GM12891 (cell line): Measurements from ENCODE around the gene ANKS1B.

Experiments
- DNase-seq: peaks from one replicate; pipeline ENCODE4 v3.0.0; 2011; ENCODE audit warnings: low spot score; ENCODE audit not compliant: insufficient read length
- FAIRE-seq: peaks from 2 replicates; lab custom pipeline; 2011; peaks lifted over from hg19 to GRCh38; lab: Jason Lieb, UNC
- PAX5 ChIP-seq: IDR thresholded peaks from 2 replicates; pipeline ENCODE4 v1.6.1; 2011; ENCODE audit warnings: low read length, moderate library complexity, mild to moderate bottlenecking; ENCODE audit not compliant: insufficient read depth, severe bottlenecking
- POLR2A ChIP-seq: IDR thresholded peaks from 2 replicates; pipeline ENCODE4 v1.6.1; 2011; ENCODE audit warnings: low read depth, low read length, control low read depth
- POLR2AphosphoS5 ChIP-seq: IDR thresholded peaks from 2 replicates; pipeline ENCODE4 v1.6.1; 2011; ENCODE audit warnings: low read depth, low read length, control low read depth
- POU2F2 ChIP-seq: IDR thresholded peaks from 2 replicates; pipeline ENCODE4 v1.6.1; 2011; ENCODE audit warnings: low read depth, mild to moderate bottlenecking, control low read depth, low read length, moderate library complexity
- SPI1 ChIP-seq: IDR thresholded peaks from 2 replicates; pipeline ENCODE4 v1.6.1; 2011; ENCODE audit warnings: low read depth, low read length, control low read depth
- TAF1 ChIP-seq: IDR thresholded peaks from 2 replicates; pipeline ENCODE4 v1.6.1; 2011; ENCODE audit warnings: low read depth, low read length, control low read depth

Gene ANKS1B

DNA sequence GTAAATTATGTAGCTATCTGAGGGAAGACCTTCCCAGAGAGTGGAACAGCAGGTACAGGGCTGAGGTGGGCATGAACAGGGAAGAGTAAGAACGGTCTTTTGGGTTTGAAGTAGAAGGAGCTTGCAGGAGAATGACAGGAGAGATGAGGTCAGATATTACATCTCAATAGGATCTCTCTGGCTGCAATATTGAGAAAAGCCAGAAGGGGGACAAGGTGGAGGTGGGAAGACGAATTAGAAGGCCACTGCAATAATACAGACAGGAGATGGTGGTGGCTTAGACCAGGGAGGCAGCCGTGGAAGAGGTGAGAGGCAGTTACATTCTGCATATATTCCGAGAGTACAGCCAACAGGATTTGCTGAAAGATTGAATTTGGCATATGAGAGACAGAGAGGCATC, 1029.5 kb downstream of the ANKS1B start:
- TF ChIP-seq SPI1 (no peak), POLR2A (no peak), POLR2AphosphoS5 (no peak), POU2F2 (no peak), TAF1 (no peak), PAX5 (no peak)
- FAIRE-seq, result no peak
- no peak for DNase-seq

DNA sequence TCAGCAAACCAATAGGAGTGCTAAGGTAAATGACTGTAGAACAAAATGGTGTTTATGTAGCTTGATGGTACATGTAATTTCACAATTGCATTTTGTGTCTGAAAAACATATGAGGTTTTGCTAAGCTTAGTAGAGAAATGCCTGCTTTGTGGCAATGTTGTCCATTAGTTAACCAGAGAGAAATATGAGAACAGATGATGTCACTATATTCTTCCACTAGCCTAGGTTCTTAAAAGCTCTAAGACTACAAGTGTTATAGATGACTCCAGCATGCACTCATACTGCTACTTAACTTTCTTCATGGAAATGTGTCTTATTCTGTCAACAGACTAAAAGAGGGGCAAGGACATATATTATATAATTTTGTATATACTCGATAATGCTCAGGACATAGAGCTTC, 1030.2 kb downstream of the ANKS1B start:
- FAIRE-seq (no peak), DNase-seq (no peak)
- no peak for TF ChIP-seq POLR2AphosphoS5
- no peak for TF ChIP-seq POU2F2
- no peak for TF ChIP-seq POLR2A
- TF ChIP-seq TAF1, result no peak
- TF ChIP-seq SPI1, result no peak
- no peak for TF ChIP-seq PAX5

DNA sequence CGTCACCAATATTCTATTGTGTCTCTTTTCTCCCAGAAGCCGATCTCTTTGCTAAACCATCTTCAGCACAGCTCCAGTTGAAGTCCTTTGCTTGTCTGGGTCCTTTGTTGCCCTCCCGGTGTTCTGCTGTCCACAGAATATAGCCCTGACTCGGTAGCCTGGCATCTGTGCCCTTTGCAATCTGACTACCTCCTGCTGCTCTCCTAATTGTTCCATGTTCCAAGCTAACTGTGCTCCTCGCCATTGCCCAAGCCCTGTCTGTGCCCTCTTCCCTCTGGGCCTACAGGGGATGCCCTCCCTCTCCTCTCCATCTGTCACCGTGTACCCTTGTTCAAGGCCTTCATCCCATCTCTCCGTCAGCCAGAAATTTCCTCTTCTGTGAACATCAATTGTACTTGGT, 1033.3 kb downstream of the ANKS1B start:
- FAIRE-seq (no peak), DNase-seq (no peak)
- no peak for TF ChIP-seq POLR2AphosphoS5
- no peak for TF ChIP-seq SPI1
- no peak for TF ChIP-seq TAF1
- TF ChIP-seq POLR2A, result no peak

DNA sequence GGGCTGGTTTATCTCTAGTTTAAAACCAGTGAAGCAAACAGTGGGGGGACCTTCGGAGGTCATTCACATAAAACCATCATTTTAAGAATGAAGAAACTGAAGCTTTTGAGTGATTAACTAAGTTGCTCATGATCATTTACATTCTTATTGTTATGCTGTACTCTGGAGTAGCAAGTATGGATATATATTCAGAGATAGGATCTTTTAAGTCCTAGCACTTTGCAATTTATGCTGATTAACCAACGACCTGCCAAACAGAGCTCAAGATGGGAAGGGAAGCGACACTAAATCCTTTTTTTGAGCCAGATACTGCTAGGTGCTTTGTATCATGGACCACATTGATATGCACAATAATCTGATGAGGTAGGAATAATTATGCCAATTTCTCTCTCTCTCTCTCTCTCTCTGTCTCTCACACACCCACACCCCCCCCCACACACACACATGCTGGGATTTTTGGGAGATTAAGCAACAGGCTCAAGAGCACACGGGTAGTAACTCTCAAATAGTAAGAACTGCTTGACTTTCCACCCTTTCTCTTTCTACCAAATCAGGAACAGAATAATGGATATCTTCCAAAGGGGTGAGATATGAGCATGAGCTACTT, 1036.3 kb downstream of the ANKS1B start:
- TF ChIP-seq TAF1, result no peak
- TF ChIP-seq POU2F2, result no peak
- TF ChIP-seq SPI1, result no peak
- no peak for TF ChIP-seq POLR2AphosphoS5
- TF ChIP-seq POLR2A, result no peak
- TF ChIP-seq PAX5, result no peak
- DNase-seq (no peak), FAIRE-seq (no peak)

- no peak for FAIRE-seq
- no peak for DNase-seq
- TF ChIP-seq POLR2A (no peak), PAX5 (no peak), POU2F2 (no peak), SPI1 (no peak), TAF1 (no peak), POLR2AphosphoS5 (no peak)
Observed at GRCh38 chr12:98945864-98946263, 1038.9 kb downstream of the ANKS1B start.

DNA sequence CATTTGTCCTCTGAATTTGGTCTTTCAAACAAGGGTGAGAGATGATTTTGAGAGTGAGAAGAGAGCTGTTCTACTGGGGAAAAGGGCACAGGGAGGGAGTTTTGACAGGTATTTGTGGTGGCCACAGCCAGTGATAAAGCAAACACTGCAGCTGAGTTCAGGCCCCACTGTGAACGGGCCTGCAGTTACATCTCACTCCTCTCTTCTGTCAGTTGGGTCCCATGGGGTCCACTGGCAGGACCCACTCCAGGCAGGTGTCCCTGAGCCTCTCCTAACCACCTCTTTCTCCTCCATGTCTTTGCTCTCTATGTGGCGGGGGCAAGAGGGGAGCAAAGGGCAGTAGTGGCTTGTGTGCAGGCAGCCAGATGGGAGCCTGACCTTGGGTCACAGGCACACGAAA, 1044.8 kb downstream of the ANKS1B start:
- FAIRE-seq (no peak), DNase-seq (no peak)
- no peak for TF ChIP-seq POU2F2
- TF ChIP-seq TAF1, result no peak
- no peak for TF ChIP-seq POLR2A
- TF ChIP-seq PAX5, result no peak
- no peak for TF ChIP-seq SPI1
- no peak for TF ChIP-seq POLR2AphosphoS5

DNA sequence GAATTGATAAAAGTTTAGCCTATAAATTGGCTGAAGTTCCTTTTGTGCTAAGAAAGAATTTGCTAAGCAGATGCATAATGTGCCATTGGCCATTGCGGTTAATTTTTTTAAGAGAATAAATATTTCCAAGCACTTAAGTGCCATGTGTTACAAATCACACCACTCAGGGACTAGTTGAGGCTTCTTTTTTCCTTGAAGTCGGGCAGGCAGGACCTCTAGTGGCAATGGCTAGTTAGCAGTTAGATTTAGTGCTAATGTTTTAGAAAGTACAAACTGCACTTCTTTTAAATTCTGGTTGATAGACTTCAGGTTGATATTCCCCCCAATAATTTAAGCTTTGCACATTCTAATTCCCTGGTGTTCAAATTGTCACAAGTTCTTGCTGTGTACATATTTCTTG, 1045.4 kb downstream of the ANKS1B start:
- DNase-seq (no peak), FAIRE-seq (no peak)

DNA sequence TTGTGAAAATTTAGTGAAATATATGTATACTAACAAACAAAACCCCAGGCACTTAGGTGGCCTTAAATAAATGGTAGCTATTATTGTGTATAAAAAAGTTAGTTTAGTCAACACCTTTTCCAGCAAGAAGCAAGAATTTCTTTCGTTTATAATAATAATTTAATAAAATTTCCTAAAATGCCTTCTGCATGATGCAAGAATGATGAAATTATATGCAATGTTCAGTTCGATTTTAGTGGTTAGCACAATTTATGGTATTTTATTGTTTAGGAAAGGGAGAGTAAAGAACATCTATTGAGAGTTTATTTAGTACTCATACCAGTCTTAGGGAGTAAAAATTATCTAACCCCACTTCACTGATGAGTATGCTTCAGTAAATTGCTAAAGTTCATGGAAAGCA, 1048.9 kb downstream of the ANKS1B start:
- FAIRE-seq, result no peak
- DNase-seq, result no peak
- TF ChIP-seq SPI1 (no peak), POLR2AphosphoS5 (no peak), TAF1 (no peak), PAX5 (no peak), POLR2A (no peak), POU2F2 (no peak)

More for the DNA sequence above, 1045.4 kb downstream of the ANKS1B start:
- TF ChIP-seq POLR2AphosphoS5, result no peak
- TF ChIP-seq TAF1, result no peak
- TF ChIP-seq POU2F2, result no peak
- no peak for TF ChIP-seq SPI1
- TF ChIP-seq POLR2A, result no peak
- no peak for TF ChIP-seq PAX5

- no peak for TF ChIP-seq POLR2AphosphoS5
- no peak for TF ChIP-seq TAF1
- TF ChIP-seq POU2F2, result no peak
- DNase-seq (no peak), FAIRE-seq (no peak)
Observed at GRCh38 chr12:98922871-98923270, 1061.9 kb downstream of the ANKS1B start.

GRCh38 chr12:98918176-98918863, 1066.4 kb downstream of the ANKS1B start:
- DNase-seq, result no peak
- TF ChIP-seq SPI1, result no peak
- TF ChIP-seq POLR2AphosphoS5, result no peak
- TF ChIP-seq POLR2A, result no peak
- no peak for TF ChIP-seq TAF1
- no peak for TF ChIP-seq PAX5
- TF ChIP-seq POU2F2, result no peak
- FAIRE-seq, result no peak

- TF ChIP-seq POLR2A (no peak), PAX5 (no peak), TAF1 (no peak), POU2F2 (no peak), SPI1 (no peak), POLR2AphosphoS5 (no peak)
- no peak for DNase-seq
- no peak for FAIRE-seq
Observed at GRCh38 chr12:98916106-98916505, 1068.6 kb downstream of the ANKS1B start.
